ENCODE data around the gene ZPR1.
"Not testable (repeated sequence)": the region's sequence is repeated elsewhere in the genome, so short reads cannot be mapped to it uniquely, and the experiment has no call there.

Gene ZPR1

DNA sequence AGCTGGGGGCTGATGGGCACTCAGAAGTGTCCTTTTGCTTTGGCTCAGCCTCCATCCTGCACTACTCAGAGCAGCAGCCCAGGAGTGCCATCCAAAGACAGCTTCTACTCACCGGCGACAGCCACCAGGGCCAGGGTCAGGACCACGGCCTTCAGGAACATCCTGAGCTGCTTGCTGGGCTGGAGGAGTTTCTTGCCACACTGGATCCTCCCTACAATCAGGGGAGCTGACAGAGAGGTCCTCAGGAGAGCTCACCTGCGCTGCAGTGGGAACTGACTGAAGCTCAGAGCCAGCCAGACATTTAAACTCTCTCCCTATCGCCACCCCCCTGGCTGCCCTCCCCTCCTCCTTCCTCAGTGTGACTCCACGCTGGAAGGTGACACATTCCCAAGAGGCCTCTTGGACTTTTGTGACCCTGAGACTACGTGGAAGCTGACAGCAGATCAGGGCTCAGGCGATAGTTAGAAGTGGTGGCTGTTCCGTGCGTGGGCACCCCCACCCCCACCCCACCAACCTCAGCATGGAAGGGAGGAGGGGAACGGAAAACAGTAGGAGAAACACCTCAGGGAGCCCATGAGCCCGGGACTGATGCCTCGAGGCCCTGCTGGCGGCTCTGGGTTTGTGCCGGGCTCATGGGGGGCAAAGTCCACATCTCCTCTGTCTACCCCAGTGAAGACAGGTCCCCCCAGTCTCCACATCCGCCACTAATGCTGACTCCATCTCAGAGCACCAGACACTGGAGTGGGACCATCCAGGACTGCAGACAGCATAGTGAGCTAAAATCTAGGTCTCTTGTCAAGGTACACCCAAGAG lies 35.4 kb upstream of the ZPR1 start, which contains the start of gene APOA4:
APOA4 (minus strand) TSS at position 274 of the 813 bp plus-strand sequence; CDS start at position 161, 113 bp downstream.
- DNase-seq: no peak

DNA sequence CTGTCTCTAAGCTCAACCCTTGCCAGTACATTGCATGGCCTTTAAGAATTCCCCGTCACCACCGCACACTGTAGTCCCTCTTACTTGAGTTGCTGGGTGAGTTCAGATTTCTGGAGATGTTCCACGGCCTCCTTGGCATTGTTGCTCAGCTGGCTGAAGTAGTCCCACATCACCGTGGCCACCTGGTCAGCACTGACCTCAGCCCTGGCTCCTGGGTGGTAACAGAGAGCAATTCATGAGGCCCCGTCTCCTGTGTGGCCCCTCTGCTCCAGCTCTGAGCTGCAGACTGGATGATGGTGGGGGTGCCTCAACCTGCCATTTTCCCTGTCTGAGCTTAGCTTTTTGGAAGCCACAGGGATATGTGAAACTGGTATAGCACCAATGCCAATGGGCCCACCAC lies 34.8 kb upstream of the ZPR1 start:
- DNase-seq: no peak

DNA sequence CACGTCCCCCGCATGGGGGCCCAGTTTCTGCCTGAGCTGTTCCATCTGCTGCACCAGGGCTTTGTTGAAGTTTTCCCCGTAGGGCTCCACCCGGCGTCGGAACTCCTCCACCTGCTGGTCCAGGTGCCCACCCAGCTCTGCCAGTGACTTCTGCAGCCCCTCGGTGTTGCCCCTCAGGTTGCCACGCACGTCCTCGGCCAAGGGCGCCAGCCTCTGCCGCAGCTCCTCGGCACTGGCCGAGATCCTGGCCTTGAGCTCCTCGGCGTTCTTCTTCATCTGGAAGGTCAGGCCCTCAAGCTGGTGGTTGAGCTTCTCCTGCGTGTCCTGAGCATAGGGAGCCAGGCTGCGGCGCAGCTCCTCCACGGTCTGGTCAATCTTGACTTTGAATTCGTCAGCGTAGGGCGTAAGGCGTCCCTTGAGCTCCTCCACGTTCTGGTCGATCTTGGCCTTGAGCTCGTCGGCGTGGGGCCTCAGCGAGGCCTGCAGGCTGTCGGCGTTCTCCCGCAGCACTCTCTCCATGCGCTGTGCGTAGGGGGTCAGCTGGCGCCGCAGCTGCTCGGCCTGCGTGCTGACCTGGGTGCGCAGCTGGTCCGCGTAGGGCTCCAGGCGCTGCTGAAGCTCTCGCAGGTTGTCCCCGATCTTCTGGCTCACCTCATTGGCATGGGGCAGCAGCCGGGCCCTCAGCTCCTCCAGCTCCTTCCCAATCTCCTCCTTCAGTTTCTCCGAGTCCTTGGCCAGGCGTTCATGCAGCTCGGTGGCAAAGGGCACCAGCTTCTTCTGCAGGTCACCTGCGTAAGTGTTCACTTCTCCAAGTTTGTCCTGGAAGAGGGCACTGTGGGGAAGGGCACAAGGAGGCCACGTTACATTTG lies 33.5 kb upstream of the ZPR1 start:
- no peak for DNase-seq

DNA sequence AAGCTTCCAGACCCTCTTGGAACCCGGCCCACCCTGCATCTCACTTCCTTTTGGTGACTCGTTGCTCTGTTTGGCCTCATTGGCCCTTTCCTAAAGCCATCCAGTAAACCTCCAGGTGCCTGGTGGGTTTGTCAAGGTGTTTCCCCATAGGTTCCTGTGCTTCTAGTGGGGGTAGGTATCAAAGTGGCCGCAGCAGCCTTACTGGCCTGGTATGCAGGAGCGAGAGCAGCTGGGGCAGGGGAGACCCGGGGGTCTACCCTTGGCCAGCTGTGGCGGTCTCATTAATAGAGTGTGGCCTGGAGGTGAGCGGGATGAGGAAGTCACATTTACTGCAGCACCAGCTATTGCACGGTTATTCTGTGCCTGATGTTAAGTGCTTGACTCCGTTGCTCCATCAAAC lies 31.2 kb upstream of the ZPR1 start:
- no peak for DNase-seq

DNA sequence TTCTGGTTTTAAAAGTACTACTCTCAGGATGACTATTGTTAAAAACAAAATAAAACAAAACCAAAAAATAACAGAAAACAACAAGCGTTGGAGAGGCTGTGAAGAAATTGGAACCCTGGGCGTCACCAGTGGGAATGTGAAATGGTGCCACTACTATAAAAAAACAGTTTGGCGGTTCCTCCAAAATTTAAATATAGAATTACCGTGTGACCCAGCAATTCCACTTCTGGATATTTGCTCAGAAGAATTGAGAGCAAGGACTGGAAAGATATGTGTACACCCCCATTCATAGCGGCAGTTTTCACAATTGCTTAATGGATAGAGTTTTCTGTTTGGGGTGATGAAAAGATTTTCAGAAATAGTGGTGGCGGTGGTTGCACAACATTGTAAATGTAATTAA lies 26.7 kb upstream of the ZPR1 start:
- no peak for DNase-seq

DNA sequence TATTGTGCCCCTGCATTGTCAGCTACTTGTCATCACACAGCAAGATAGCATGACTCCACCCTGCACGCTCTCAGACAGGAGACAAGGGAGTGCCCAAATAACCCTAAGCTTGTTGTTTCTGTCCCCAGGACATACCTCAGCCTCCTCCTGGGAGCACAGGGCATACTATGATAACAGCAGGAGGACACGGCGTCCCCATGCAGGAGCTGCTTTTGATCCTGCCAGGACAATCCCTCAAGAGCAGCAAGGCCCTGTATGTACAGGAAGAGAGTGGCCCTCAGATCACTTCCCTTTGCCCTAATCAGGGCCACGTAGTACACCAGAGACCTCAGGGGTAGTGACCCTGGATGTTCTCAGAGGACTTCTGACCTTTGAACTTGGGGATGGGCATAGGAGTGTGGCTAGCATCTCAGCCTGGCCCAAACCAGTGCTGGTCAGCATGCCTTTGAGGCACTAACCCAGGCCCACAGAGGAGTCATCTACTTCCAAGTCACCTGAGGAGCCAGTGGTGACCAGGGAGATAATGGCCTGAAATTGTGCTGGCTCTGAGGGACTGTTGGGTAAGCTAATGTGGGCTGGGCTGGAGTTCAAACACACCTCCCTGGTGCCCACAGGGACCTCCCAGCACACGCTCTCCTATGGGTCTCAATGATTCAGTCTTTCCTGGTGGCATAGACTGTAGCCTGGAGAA lies 26.1 kb upstream of the ZPR1 start:
- DNase-seq: no peak

DNA sequence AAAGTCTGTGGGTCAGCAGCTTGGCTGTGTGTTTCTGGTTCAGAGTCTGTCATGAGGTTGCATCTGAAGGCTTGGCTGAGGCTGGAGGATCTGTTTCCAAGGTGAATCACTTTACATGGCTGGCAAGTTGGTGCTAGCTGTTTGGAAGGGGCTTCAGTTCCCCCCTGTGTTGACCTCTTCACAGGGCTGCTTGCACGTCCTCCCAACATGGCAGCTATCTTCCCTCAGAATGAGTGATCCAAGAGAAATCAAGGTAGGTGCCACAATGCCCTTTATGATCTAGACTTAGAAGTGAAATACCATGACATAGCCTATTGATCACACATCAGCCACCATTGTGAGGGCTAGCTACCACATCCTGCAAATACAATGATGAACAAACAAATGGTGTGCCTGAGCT lies 25.3 kb upstream of the ZPR1 start:
- DNase-seq: no peak

DNA sequence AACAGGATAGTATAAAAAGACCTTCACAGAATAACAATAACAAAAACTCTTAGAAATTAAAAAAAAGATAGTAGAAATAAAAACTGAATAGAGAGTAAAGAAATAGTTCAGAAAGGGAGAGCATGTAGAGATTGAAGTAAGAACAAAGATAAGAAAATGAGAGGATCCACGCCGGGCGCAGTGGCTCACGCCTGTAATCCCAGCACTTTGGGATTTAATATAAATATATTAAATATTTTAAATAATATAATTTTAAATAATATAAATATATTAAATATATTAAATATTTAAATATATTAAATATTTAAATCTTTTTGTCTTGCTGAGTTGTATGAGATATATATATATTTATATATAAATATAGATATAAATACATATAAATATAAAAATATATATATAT lies 24.3 kb upstream of the ZPR1 start:
- DNase-seq: no peak

DNA sequence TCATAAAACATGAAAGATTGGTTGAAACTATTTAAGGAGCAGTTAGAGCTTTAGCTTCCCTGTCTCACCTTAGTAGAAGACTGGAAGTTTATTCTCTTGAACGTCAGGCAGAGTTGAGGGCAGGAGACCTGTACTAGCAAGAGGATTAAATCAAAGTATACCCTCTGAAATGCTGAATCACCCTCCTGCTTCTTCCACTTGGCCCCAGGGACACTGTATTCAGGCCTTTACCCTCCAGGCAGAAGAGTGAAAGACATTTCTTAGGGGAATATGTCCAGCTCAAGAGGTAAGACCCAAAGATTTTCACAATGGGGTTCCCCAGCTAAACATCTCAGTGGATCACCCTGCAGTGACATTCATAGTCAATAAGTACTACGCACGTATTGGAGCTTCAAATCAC lies 23.4 kb upstream of the ZPR1 start:
- DNase-seq: no peak

DNA sequence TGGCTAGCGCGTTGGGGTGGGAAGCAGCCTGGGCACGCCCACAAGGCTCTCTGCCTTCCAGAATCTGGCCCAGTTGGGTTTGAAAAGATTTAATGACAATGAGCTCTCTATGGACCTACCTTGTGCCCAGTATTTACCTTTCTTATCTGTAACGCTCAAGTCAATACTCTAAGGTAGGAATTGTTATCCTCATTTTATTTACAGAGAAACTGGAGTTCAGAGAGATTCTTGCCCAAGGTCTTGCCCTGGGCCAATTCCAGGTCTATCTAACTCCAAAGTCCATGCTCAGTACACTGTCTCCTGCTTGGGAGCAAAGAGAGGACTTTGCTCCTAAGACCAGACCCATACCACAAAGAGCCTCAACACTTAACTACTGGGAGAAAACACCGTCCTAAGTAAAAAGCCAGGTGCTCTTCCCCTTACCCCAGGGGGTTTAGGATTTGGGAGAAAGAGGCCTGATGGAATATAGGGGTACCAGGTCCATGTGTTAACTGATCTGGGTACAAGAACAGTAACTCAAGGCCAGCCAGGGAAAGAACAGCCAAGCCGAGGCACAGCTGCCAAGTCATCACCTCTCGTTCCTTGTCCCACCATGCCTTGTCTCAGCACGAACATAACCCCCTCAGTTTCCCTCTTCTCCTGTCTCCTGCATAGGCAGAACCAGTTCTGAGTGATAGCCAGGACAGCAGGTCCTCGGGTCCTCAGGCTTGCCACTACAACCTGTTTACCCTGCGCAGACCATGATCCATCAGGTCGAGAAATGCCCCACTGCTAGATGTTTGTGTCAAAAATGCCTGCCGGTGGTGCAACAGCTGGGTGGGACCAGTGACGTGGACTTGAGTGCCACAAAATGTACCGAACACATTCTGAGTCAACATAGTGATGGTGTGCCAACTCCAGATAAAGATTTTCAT lies 20.7 kb upstream of the ZPR1 start:
- no peak for DNase-seq

DNA sequence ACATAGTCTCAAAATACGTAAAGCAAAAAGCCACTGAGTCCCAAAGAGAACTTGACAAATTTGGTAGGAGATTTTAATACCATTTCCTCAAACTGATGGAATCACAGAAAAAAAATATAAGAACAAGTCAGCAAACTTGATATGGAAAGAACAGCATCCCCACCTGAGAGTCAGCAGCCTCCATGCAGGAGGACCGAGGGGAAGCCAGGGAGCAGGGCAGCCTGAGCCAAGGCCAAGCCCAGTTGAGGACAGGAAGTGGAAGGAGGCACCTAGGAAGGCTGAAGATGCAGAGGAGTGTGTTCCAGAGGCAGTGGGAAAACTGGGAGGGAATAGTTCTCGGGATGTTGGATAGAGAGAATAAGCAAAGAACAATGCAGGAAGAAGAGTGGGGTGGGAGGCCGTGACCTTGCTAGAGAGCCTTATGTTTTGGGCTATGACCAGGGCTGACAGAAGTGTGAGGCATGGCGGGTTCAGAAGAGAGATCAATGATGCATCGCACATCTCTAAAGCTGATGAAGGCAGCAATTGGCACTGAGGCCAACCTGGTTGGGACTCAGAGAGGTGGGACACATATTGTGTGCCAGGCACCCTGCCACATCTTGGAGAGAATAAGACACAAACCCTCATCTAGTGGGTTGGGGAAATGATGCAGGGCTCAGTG lies 19.9 kb upstream of the ZPR1 start:
- DNase-seq: no peak

DNA sequence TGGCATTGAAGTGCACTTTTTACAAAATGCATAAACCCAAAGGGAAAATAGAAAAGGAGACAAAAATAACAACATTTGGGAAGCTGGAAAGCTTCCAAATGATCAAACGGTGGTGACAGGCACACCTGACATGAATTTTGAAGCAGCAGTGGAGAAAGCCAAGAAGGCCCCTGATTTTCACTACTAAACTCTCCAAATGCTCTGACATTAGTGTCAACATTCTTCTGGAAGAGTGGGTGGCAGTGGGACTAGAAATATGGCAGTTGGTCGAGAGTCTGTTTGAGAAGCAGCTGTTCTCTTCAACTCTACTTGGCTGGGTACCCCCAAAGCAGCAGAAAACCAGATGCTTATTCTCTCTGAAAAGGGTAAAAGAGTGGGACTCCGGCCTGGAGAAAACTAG lies 16.2 kb upstream of the ZPR1 start:
- no peak for DNase-seq

DNA sequence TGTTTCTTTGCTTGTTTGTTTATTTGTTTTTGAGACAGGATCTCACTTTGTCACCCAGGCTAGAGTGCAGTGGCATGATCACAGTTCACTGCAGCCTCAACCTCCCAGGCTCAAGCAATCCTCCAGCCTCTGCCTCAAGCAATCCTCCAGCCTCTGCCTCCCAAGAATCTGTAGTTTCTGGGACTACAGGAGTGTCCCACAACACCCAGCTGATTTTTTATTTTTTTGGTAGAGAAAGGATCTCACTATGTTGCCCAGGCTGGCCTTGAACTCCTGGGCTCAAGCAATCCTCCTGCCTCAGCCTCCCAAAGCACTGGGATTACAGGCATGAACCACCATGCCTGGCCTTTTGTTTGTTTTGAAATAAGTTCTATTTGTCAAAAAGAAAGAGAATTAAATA lies 13.8 kb upstream of the ZPR1 start:
- DNase-seq: not testable (repeated sequence)

DNA sequence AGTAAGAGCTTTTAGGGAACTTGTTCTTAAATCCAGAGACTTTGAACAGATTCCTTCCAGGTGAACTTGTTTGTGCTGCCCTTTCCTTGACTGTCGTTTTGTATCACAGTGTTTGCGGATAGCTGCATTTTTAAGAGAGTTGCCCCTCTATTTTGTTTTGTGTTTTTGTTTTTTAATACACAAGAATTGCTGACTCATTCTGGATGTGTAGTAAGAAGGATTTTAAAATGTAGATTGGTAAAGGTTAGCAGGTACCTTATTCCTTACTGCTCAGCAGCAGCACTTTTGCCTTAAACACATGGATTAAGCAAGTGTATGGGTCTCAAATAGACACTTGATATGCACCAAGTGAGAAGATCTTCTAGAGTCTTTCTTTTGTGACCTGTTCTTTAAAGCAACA lies 12.8 kb upstream of the ZPR1 start:
- no peak for DNase-seq

DNA sequence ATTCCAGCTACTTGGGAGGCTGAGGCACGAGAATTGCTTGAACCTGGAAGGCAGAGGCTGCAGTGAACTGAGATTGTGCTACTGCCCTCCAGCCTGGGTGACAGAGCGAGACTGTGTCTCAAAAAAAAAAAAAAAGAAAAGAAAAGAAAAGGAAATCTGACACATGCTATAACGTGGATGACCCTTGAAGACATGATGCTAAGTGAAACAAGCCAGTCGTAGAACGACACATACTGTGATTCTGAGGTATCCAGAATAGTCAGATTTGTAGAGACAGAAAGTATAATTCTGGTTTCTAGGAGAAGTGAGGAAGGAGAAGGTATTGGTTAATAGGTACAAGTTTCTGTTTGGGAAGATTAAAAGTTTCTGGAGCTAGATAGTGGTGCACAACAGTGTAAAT lies 10.5 kb upstream of the ZPR1 start:
- DNase-seq: peak; percentile 41

DNA sequence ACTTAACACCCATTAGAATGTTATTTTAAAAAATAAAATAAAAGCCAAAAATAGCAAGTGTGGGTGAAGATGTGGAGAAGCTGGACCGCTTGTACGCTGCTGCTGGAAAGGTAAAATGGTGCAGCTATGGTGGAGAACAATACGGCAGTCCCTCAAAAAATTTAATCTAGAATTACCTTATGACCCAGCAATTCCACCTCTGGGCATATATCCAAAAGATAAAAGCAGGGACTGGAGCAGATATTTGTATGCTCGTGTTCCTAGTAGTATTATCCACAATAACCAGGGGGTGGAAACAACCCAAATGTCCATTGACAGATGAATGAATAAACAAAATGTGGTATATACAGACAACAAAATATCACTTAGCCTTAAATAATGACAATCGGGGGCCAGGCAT lies 10.0 kb upstream of the ZPR1 start:
- no peak for DNase-seq

DNA sequence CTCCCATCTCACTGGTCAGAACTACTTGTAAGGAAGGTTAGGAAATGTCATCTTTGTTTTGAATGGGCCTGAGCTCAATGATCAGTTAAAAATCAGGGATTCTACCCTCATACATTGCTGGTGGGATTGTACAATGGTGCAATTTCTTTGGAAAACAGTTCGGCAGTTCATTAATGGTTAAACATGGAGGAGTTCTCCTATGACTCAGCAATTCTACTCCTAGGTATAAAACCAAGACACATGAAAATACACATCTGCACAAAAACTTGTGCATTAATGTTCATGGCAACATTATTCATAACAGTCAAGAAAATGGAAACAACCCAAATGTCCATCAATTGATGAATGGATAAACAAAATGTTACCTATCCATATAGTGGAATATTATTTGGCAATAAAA lies 8.7 kb upstream of the ZPR1 start:
- DNase-seq: no peak

DNA sequence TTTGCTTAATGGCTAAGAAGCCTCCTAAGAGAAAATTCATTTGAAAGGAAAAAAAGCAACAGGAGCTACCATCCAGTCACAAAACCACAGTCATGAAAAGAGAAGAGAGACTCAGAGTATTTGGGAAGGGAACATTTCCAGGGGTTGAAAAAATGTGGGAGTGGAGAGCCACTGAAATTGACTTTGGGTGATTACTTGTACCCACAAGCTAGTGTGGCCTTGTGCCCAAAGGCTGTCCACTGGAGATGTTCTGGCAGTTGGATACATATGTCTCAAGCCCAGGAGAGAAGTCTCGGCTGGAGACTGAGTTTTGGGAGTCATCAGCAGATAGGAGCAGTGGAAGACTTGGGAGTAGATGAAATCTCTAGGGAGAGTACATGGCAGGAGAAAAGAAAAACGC lies 7.0 kb upstream of the ZPR1 start:
- DNase-seq: no peak

DNA sequence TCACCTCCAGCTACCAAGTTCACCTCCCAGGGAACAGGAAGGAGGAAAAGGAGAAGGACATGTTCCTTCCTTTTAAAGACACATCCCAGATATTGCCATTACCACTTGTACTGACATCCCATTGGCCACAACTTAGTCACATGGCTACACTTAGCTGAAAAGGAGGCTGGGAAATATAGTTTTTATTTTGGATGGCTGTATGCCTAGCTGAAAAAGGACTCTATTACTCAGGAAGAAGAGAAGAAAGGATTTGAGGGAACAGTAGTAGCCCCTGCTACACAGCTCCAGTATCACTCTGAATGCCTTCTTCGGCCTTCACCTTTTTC lies 5.9 kb upstream of the ZPR1 start:
- DNase-seq: no peak

DNA sequence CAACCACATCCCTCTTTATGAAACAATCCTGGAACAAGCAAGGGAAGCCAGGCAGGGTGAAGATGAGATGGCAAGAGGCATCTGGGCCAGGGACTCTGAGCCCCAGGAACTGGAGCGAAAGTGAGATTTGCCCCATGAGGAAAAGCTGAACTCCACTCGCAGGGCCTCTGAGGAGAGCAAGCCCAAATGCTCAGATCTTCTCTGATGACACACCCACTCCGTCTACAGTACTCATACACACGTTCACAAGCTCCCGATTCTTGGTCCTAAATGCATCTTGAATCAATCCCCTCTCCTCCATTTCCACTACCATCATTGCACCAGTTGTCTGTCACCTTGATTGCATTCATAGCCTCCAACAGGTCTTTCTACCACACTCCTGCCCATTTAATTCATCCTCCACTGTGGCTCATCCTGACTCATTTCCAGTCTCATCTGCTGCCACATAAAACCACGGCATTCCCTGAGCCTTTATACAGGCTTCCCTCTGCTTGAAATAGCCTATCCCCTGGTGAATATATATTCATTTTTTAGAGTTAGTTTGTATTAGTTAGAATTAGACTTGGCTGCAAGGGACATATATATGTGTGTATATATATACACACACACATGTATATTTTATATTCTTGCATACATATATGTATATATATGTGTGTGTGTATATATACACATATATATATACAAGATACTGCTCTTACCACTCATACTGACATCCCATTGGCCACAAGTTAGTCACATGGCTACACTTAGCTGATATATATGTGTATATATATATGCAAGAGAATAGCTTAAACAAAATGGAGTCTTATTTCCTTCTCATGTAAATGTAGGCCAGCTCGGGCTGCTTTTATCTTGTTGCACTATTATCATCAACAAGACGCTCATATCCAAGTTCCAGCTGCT lies 5.3 kb upstream of the ZPR1 start:
- no peak for DNase-seq
